B cell (primary cell): Measurements from ENCODE around the gene SMOC1.

Experiments used
- EZH2 ChIP-seq: IDR thresholded peaks from 2 replicates; pipeline ENCODE4 v1.6.1; 2012; ENCODE audit warnings: borderline replicate concordance, low read depth, mild to moderate bottlenecking, moderate library complexity, low read length; ENCODE audit not compliant: insufficient read depth, poor library complexity, severe bottlenecking
- TF ChIP-seq, protein P1 (sequence below): fragments of 200-600 bp; IDR thresholded peaks from one replicate; pipeline ENCODE4 v1.8.0; 2022; ENCODE audit warnings: antibody characterized with exemption, mild to moderate bottlenecking

DNA sequence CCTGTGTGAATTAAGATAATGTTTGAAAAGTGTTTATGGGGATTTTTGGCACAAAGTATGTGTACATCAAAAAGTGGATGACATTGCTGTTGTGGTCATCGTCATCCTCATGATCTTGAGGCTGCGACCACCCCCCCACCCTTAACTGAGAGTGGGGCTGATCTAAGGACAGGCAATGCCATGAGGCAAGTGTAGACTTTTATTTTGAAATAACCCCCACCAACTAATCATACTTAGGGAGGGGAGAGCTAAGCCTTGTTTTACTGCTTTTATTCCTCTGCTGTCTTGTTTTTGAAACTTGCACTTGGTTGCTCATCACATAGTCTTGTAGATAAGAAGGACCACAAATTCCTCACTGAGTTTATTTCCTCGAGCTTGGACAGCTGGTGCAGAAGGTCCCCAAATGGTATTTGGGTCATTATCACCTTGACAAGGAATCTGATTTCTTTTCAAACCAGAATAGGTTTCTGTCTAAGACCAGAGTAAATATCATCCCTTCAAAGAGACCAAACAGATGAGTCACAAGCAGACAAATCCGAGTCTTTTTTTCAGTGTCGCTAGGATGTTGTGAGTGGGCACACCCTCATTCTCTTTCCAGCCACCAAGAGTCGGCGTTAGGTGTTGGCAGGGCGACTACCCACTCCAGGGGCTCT lies 23.9 kb upstream of the SMOC1 start:
- TF ChIP-seq, protein P1, sequence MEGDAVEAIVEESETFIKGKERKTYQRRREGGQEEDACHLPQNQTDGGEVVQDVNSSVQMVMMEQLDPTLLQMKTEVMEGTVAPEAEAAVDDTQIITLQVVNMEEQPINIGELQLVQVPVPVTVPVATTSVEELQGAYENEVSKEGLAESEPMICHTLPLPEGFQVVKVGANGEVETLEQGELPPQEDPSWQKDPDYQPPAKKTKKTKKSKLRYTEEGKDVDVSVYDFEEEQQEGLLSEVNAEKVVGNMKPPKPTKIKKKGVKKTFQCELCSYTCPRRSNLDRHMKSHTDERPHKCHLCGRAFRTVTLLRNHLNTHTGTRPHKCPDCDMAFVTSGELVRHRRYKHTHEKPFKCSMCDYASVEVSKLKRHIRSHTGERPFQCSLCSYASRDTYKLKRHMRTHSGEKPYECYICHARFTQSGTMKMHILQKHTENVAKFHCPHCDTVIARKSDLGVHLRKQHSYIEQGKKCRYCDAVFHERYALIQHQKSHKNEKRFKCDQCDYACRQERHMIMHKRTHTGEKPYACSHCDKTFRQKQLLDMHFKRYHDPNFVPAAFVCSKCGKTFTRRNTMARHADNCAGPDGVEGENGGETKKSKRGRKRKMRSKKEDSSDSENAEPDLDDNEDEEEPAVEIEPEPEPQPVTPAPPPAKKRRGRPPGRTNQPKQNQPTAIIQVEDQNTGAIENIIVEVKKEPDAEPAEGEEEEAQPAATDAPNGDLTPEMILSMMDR, result no peak
- TF ChIP-seq EZH2, result no peak
